AG20443 (cell line): ENCODE measurements around the gene GAS2L2.

Source experiments
- DNase-seq: peaks from one replicate; pipeline ENCODE4 v3.0.0; 2012; ENCODE audit warnings: low spot score, mixed read lengths

The GAS2L2 gene

DNA sequence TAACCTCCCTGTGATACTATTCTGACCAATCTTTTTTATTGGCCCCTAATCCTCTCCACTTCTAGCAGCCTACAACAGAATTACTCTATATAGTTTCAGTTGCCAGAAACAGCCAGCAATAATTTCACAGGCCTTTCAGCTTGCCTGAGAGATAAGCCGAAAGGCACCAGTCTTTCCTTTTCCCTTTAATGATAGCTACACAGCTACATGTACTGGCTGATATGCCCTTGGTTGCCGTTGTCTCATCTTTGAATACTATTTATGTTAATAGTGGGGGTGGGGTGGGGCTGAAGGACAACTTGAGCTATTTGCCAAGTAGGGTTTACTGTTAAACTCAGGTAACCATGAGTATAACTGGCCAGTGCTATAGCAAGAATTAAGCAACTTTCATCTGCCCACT, 57.4 kb downstream of the GAS2L2 start:
- no peak for DNase-seq

DNA sequence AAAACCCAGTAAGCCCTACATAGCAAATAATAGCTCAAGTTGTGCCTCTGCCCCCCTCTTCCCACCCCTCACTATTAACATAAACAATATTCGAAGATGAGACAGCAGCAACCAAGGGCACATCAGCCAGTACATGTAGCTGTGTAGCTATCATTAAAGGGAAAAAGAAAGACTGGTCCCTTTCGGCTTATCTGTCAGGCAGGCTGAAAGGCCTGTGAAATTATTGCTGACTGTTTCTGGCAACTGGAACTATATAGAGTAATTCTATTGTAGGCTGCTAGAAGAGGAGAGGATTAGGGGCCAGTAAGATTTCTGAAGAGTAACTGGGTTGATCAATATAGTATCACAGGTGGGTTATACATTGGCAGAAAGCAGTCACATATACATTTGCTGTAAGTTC, 58.1 kb downstream of the GAS2L2 start:
- no peak for DNase-seq
